IMR-90 (cell line): Measurements from ENCODE around the gene SOX8. TPM values are rescaled to one million over a fixed set of nuclear protein-coding genes. Genes with fewer than 3 reads are reported as not detected.

Experiments
- ATAC-seq: fragments of 200-7000 bp; cut with Tn5 transposase; 2 replicates; pipeline ENCODE4 v1.9.1; 2020; ENCODE audit warnings: low read depth, mild to moderate bottlenecking, moderate library complexity
- BruUV-seq: library from RNA; stranded (reverse); fragments of 400-500 nt; replicated peaks from 2 replicates; lab custom pipeline; 2021; lab: Mats Ljungman, UMichigan
- CTCF ChIA-PET: fragments of 300-600 bp; formaldehyde crosslinking; extraction: SDS; loops from one replicate; lab custom pipeline; 2021; ENCODE audit warnings: antibody characterized with exemption; lab: Yijun Ruan, JAX
- POLR2A ChIA-PET: fragments of 300-600 bp; sonication (Branson Sonifier 250); formaldehyde crosslinking; loops from one replicate; lab custom pipeline; 2022; ENCODE audit warnings: antibody characterized with exemption; ENCODE audit not compliant: unreplicated experiment; lab: Charles Lee
- DNase-seq: peaks from one replicate; pipeline ENCODE4 v3.0.0; 2013
- H2AFZ ChIP-seq: replicated peaks from 2 replicates; pipeline ENCODE3; 2013; ENCODE audit warnings: low read length, mild to moderate bottlenecking; ENCODE audit not compliant: poor library complexity
- H2AK5ac ChIP-seq: 2 replicates; pipeline ENCODE4 v1.6.1; 2013; ENCODE audit warnings: low read depth, low read length, inconsistent platforms
- H2AK9ac ChIP-seq: replicated peaks from 2 replicates; pipeline ENCODE3; 2013; ENCODE audit warnings: mild to moderate bottlenecking, low read depth, low read length, moderate library complexity; ENCODE audit not compliant: poor library complexity
- H2BK120ac ChIP-seq: 2 replicates; pipeline ENCODE4 v1.6.1; 2013; ENCODE audit warnings: low read depth, low read length, inconsistent platforms
- H2BK15ac ChIP-seq: 3 replicates; pipeline ENCODE4 v1.6.1; 2013; ENCODE audit warnings: low read depth, low read length, inconsistent platforms
- H2BK20ac ChIP-seq: 2 replicates; pipeline ENCODE4 v1.6.1; 2013; ENCODE audit warnings: low read depth, mild to moderate bottlenecking, inconsistent platforms, low read length, moderate library complexity
- H2BK5ac ChIP-seq: 2 replicates; pipeline ENCODE4 v1.6.1; 2013; ENCODE audit warnings: mild to moderate bottlenecking, low read depth, low read length, inconsistent platforms; ENCODE audit not compliant: poor library complexity, severe bottlenecking
- H3K14ac ChIP-seq: replicated peaks from 2 replicates; pipeline ENCODE4 v1.6.1; 2013; ENCODE audit warnings: low read depth, low read length, inconsistent platforms
- H3K18ac ChIP-seq: 2 replicates; pipeline ENCODE4 v1.6.1; 2013; ENCODE audit warnings: low read depth, low read length, control low read depth
- H3K23ac ChIP-seq: 2 replicates; pipeline ENCODE4 v1.6.1; 2013; ENCODE audit warnings: low read depth, low read length, inconsistent platforms
- H3K27ac ChIP-seq: 2 replicates; pipeline ENCODE4 v1.5.1; 2013; ENCODE audit warnings: mild to moderate bottlenecking, control low read depth, low read length; ENCODE audit not compliant: insufficient read depth
- H3K27me3 ChIP-seq: 2 replicates; pipeline ENCODE4 v1.6.1; 2013; ENCODE audit warnings: low read length; ENCODE audit not compliant: control insufficient read depth, insufficient read depth
- H3K36me3 ChIP-seq: 2 replicates; pipeline ENCODE4 v1.6.1; 2013; ENCODE audit warnings: low read length, mixed read lengths; ENCODE audit not compliant: control insufficient read depth, insufficient read depth
- H3K4ac ChIP-seq: 2 replicates; pipeline ENCODE4 v1.6.1; 2013; ENCODE audit warnings: low read depth, low read length, inconsistent platforms
- H3K4me1 ChIP-seq: 2 replicates; pipeline ENCODE4 v1.6.1; 2013; ENCODE audit warnings: low read length, mixed read lengths; ENCODE audit not compliant: control insufficient read depth, insufficient read depth
- H3K4me2 ChIP-seq: 2 replicates; pipeline ENCODE4 v1.6.1; 2013; ENCODE audit warnings: low read depth, mild to moderate bottlenecking, control low read depth, low read length, moderate library complexity
- H3K4me3 ChIP-seq: 2 replicates; pipeline ENCODE4 v1.5.1; 2013; ENCODE audit warnings: low read depth, mild to moderate bottlenecking, control low read depth, low read length, moderate library complexity; ENCODE audit not compliant: insufficient read depth
- H3K56ac ChIP-seq: 2 replicates; pipeline ENCODE4 v1.6.1; 2013; ENCODE audit warnings: low read length, inconsistent platforms; ENCODE audit not compliant: insufficient read depth; ENCODE audit errors: extremely low read depth
- H3K79me1 ChIP-seq, 2 experiments: 2 replicates each; pipeline ENCODE4 v1.6.1; 2013; ENCODE audit warnings: low read length in 2 of 2, inconsistent platforms in 1 of 2, low read depth in 1 of 2
- H3K9ac ChIP-seq: 2 replicates; pipeline ENCODE4 v1.6.1; 2013; ENCODE audit warnings: low read depth, low read length, control low read depth
- H3K9me1 ChIP-seq: 2 replicates; pipeline ENCODE4 v1.6.1; 2013; ENCODE audit warnings: low read length, inconsistent platforms; ENCODE audit not compliant: insufficient read depth
- H3K9me3 ChIP-seq: 2 replicates; pipeline ENCODE4 v1.6.1; 2013; ENCODE audit warnings: low read length; ENCODE audit not compliant: control insufficient read depth, insufficient read depth
- H4K20me1 ChIP-seq: 2 replicates; pipeline ENCODE4 v1.6.1; 2013; ENCODE audit warnings: low read length, inconsistent platforms; ENCODE audit not compliant: insufficient read depth
- H4K5ac ChIP-seq: 2 replicates; pipeline ENCODE4 v1.6.1; 2013; ENCODE audit warnings: mild to moderate bottlenecking, low read depth, low read length, control low read depth
- H4K8ac ChIP-seq, 2 experiments: 2 replicates each; pipeline ENCODE4 v1.6.1; 2013; ENCODE audit warnings: low read depth in 2 of 2, low read length in 2 of 2, control low read depth in 1 of 2, inconsistent platforms in 1 of 2
- H4K91ac ChIP-seq: 2 replicates; pipeline ENCODE4 v1.6.1; 2013; ENCODE audit warnings: low read depth, low read length, inconsistent platforms; ENCODE audit not compliant: insufficient read depth
- BHLHE40 ChIP-seq: fragments of 150-350 bp; IDR thresholded peaks from 2 replicates; pipeline ENCODE4 v1.6.1; 2016; ENCODE audit warnings: mild to moderate bottlenecking, low read depth, low read length
- CEBPB ChIP-seq: IDR thresholded peaks from 2 replicates; pipeline ENCODE4 v1.6.1; 2012; ENCODE audit warnings: low read depth, low read length, improper control_type of control experiment
- CHD1 ChIP-seq: IDR thresholded peaks from 2 replicates; pipeline ENCODE4 v1.6.1; 2012; ENCODE audit warnings: low read depth, low read length, improper control_type of control experiment
- CTCF ChIP-seq: conservative IDR thresholded peaks from 2 replicates; pipeline ENCODE4 v1.5.1; 2012; ENCODE audit warnings: mild to moderate bottlenecking, low read depth, low read length, improper control_type of control experiment
- ELK1 ChIP-seq: fragments of 150-350 bp; IDR thresholded peaks from 2 replicates; pipeline ENCODE4 v1.6.1; 2016; ENCODE audit warnings: low read depth, mild to moderate bottlenecking, low read length, moderate library complexity, borderline replicate concordance
- FOS ChIP-seq: fragments of 150-350 bp; IDR thresholded peaks from 2 replicates; pipeline ENCODE4 v1.6.1; 2016; ENCODE audit warnings: low read depth, low read length
- MAFK ChIP-seq: IDR thresholded peaks from 2 replicates; pipeline ENCODE4 v1.6.1; 2012; ENCODE audit warnings: low read depth, low read length, improper control_type of control experiment
- MAZ ChIP-seq: IDR thresholded peaks from 2 replicates; pipeline ENCODE4 v1.6.1; 2012; ENCODE audit warnings: low read depth, mild to moderate bottlenecking, low read length, improper control_type of control experiment, moderate library complexity, borderline replicate concordance
- MXI1 ChIP-seq: IDR thresholded peaks from 2 replicates; pipeline ENCODE4 v1.6.1; 2012; ENCODE audit warnings: low read depth, mild to moderate bottlenecking, low read length, moderate library complexity, borderline replicate concordance
- NFE2L2 ChIP-seq: fragments of 150-350 bp; IDR thresholded peaks from 2 replicates; pipeline ENCODE4 v1.6.1; 2016; ENCODE audit warnings: low read depth, mild to moderate bottlenecking, low read length
- POLR2A ChIP-seq: IDR thresholded peaks from 2 replicates; pipeline ENCODE4 v1.6.1; 2012; ENCODE audit warnings: mild to moderate bottlenecking, low read depth, low read length
- RAD21 ChIP-seq: IDR thresholded peaks from 2 replicates; pipeline ENCODE4 v1.6.1; 2012; ENCODE audit warnings: low read length, improper control_type of control experiment
- RCOR1 ChIP-seq: IDR thresholded peaks from 2 replicates; pipeline ENCODE4 v1.6.1; 2012; ENCODE audit warnings: mild to moderate bottlenecking, low read length, improper control_type of control experiment; ENCODE audit not compliant: insufficient replicate concordance
- RFX5 ChIP-seq: IDR thresholded peaks from 2 replicates; pipeline ENCODE4 v1.8.0; 2012; ENCODE audit warnings: low read depth, mild to moderate bottlenecking, low read length, moderate library complexity
- SMC3 ChIP-seq: fragments of 150-350 bp; IDR thresholded peaks from 2 replicates; pipeline ENCODE4 v1.6.1; 2016; ENCODE audit warnings: low read depth, mild to moderate bottlenecking, antibody characterized with exemption, low read length, moderate library complexity
- USF2 ChIP-seq: fragments of 150-350 bp; IDR thresholded peaks from 2 replicates; pipeline ENCODE4 v1.6.1; 2017; ENCODE audit warnings: mild to moderate bottlenecking, antibody characterized with exemption, low read length, low read depth
- WGBS, 2 experiments: methylation state at CpG; one replicate each; pipeline versions ENCODE4 v1.1.5 to v1.1.7; 2013; ENCODE audit warnings: missing lambda C conversion rate in 2 of 2; ENCODE audit not compliant: insufficient read length in 1 of 2; ENCODE audit errors: extremely low coverage in 2 of 2; 5-methylcytosine and 5-hydroxymethylcytosine counted together
- dilution Hi-C: fragments of 300-500 bp; cut with HindIII; formaldehyde crosslinking; loops from one replicate; pipeline ENCODE4 v1.14.3; 2018; ENCODE audit warnings: low sequenced_read_pairs; ENCODE audit not compliant: unreplicated experiment
- in situ Hi-C: fragments of 300-500 bp; cut with MboI; formaldehyde crosslinking; loops from 3 replicates; pipeline ENCODE4 v1.14.3; 2019; ENCODE audit warnings: low sequenced_read_pairs, inconsistent platforms, mixed read lengths
- intact Hi-C: fragments of 100-400 bp; cut with micrococcal nuclease; formaldehyde crosslinking; loops from 2 replicates; pipeline ENCODE4 v1.10.0; 2022
- polyA plus RNA-seq, 3 experiments: library from polyadenylated mRNA; depleted of rRNA; stranded (reverse); fragments of >200 nt; gene quantifications; 2 replicates each; pipeline ENCODE4 v1.2.3, GENCODE V29; 2012; ENCODE audit warnings: low replicate concordance in 1 of 3
- total RNA-seq: library from RNA; depleted of rRNA; stranded (reverse); fragments of >200 nt; gene quantifications from 2 replicates; pipeline ENCODE4 v1.2.3, GENCODE V29; 2012

Gene SOX8
- total and polyA plus RNA-seq, 2 of the 4 experiments (the other 2 are of a cell fraction): under 0.01 to 0.26 TPM

DNA sequence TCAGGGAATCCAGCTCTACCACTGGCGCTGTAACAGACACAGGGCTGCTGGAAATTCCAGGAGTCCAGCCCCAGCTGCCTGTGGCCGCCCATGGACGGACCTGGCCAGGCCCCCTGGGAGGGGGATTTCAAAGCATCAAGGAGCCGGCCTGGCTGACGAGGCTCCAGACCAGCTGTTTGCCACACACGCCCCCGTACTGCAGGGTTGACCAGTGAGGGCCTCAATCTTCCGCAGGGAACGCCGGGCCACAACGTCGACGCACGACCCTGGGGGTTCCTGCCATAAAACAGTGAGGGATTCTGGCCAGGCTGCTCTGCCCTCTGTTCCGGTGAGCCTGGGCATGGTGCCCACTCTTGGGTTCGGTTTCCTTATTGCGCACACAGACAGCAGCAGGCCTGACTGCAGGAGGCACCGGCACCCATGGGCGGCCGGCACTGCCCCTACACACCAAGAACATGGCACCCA, 14.5 kb upstream of the SOX8 start:
- peaks cover 12% of the 10 kb centered on the region; the same call in 1 of the 2 replicates for H3K9me3 ChIP-seq
- H4K8ac ChIP-seq: no peak overlapping the region
- no peak overlapping the region for H2BK5ac ChIP-seq
- H2AFZ ChIP-seq: no peak overlapping the region
- H3K36me3 ChIP-seq: peaks cover 12% of the 10 kb centered on the region
- H3K27me3 ChIP-seq: peaks cover 4% of the 10 kb centered on the region; the same call in 1 of the 2 replicates
- no peak overlapping the region for H2BK120ac ChIP-seq
- H2BK15ac ChIP-seq: no peak overlapping the region
- intact Hi-C loops: no loop called here
- no peak overlapping the region for H3K4me2 ChIP-seq
- BruUV-seq: no TSS peak
- H4K5ac ChIP-seq: no peak overlapping the region
- ChIA-PET POLR2A (no interaction called here), CTCF (no interaction called here)
- 95% methylated on average over 8 of the region's 20 CpGs; no CpG with 5 or more reads in 1 of the 2 experiments for WGBS, 2 experiments
- DNase-seq: no peak
- no peak overlapping the region for H2AK5ac ChIP-seq
- H3K4me3 ChIP-seq: no peak overlapping the region
- H3K4ac ChIP-seq: no peak overlapping the region
- no peak overlapping the region for H3K56ac ChIP-seq
- ATAC-seq: no peak
- no peak overlapping the region for H4K91ac ChIP-seq
- peaks cover 8% of the 10 kb centered on the region for H3K4me1 ChIP-seq
- in situ Hi-C loops: no loop called here
- peak overlapping the region; percentile 23 for H2AK9ac ChIP-seq
- peaks cover 7% of the 10 kb centered on the region for H3K9me1 ChIP-seq
- H3K79me1 ChIP-seq: peaks cover 14 to 15% of the 10 kb centered on the region in 2 experiments
- no peak overlapping the region for H3K27ac ChIP-seq
- H4K20me1 ChIP-seq: 0 out of 2 replicates have a peak, but pooled peaks cover 7% of the 10 kb centered on the region
- H3K23ac ChIP-seq: no peak overlapping the region
- TF ChIP-seq CHD1 (no peak), SMC3 (no peak), RCOR1 (no peak), POLR2A (no peak), MAZ (no peak), USF2 (no peak), MAFK (no peak), ELK1 (no peak), RFX5 (no peak), FOS (no peak), CEBPB (no peak), BHLHE40 (no peak), RAD21 (no peak), MXI1 (no peak), CTCF (no peak), NFE2L2 (no peak)
- no peak overlapping the region for H3K9ac ChIP-seq
- H2BK20ac ChIP-seq: no peak overlapping the region
- no peak overlapping the region for H3K14ac ChIP-seq
- no peak overlapping the region for H3K18ac ChIP-seq
- dilution Hi-C loops: no loop called here
